HL-60/S4 treated with retinoic acid at 250 ng/mL for 4 days and 3 days (cell line): Measurements from ENCODE around the gene RYR3.

ENCODE experiments used
- in situ Hi-C: fragments of 300-500 bp; cut with MboI; formaldehyde crosslinking; loops from 2 replicates; pipeline ENCODE4 v1.7.0; 2022; ENCODE audit warnings: low sequenced_read_pairs

The RYR3 gene

DNA sequence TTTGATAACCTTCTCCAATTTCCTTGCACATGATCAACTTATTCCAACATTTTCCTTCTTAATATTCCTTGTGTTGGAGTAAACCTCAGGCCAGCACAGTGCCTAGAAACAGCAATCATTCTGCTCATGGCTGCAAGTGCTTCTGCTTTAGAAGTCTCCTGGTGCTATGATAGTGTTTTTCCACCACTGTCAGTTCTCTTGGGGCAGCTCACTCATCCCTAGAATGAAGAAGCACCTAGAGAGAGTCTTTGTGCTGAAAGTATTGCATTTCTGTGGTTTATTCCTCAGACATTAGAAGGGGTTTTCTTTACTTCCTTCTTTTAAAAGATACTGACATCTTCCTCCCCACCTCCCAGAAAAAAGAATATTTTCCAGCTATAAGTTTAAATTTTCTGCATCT is 183.5 kb downstream of the RYR3 start:
- in situ Hi-C loops: no loop called here

- in situ Hi-C loops: no loop called here
These were observed 189.8 kb downstream of the RYR3 start for GRCh38 chr15:33500432-33501195.

DNA sequence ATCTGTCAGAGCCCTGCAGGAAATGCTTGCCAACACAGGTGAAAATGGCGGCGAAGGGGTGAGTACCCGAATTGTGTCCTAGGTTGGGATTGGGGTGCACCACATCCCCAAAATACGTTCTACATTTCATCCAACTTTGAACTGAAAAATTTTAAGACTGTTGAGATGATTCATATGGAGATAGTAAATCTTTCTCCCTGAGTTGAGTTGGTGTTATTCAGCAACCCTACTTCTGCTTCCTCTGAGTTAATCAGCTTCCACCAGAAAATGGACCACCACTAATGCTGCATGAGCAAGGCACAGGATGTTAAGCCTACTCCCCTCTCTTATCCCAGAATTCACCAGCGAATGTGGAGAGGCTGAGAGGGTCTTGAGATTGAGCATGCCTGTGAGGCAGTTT is 192.9 kb downstream of the RYR3 start:
- in situ Hi-C loops: no loop called here

- in situ Hi-C loops: no loop called here
These were observed 196.1 kb downstream of the RYR3 start for GRCh38 chr15:33506781-33507296.

- in situ Hi-C loops: no loop called here
These were observed 197.9 kb downstream of the RYR3 start for GRCh38 chr15:33508703-33509102.

- in situ Hi-C loops: no loop called here
These were observed 204.4 kb downstream of the RYR3 start for GRCh38 chr15:33515121-33515520.

- in situ Hi-C loops: no loop called here
These were observed 205.8 kb downstream of the RYR3 start for GRCh38 chr15:33516563-33516962.

DNA sequence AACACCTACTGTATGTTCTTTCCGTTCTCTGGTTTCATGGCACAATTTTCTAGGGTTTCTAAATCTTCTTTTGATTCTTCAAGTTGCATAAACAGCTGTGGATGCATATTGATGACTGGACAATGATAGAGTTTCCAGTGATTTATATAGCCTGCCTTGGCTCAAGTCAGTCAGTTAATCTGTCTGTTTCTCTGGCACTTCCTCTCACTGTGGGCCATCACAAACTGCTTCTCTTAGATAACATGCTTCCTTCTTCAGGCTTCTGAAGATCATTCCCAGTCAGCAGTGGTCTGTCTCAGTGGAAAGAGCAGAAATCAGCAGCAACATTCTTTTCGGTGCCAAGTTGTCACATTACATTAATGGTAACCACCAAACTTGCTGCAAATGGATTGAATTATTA is 207.2 kb downstream of the RYR3 start:
- in situ Hi-C loops: no loop called here

DNA sequence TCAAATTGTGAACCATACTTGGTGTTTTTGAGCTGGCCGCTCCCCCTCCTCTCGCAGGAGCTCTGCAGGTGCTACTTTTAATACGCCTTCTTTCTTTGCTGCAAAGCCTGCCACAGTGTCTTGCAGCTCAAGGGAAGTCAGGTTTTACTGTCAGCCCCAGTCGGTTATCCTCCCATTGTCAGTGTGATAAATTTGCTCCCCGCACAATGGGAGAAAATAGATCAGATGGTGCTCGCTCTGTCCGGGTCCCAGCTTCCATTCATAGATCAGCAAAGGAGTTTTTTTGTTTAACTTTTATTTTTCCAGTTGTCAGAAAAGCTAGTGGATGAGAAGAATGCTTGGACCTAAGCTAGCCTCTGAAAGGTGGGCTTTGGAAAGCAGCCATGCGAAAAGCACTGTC is 207.7 kb downstream of the RYR3 start:
- in situ Hi-C loops: no loop called here

DNA sequence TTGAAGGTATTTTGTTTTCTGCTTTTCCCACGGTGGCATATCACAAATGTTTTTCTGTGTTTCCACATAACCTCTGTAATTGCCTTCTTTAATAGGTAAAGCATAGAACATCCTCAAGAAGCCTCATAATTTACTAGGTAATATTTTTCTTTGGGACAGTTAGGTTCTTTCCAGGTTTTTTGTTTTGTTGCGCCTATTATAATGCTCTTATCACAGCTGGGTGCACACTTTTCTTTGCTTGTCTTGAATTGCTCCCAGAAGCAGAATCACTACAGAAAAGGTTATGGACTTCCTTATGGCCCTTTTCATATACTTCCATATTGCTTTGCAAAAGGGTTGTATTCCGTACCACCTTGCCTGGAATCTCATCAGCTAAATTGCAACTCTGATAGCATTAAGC is 213.5 kb downstream of the RYR3 start:
- in situ Hi-C loops: no loop called here

- in situ Hi-C loops: no loop called here
These were observed 215.8 kb downstream of the RYR3 start for GRCh38 chr15:33526532-33526931.

DNA sequence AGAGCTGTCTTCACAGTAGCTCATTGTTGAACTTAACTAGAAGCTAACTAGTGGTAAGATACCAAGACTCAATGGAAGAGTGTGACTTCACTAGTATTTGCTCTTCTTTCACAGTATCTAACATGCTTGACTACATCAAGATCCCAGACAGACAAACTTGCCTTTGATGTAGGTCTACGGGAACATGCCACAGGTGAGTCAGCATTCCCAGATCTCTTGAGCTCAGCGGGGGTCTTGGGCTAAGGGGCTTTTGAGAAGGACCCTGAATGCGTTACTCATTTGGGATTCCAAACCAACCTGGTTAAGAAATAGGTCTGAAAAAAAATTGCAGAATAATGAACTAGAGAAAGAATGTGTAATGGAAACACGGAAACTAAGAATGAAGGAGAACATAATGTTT is 222.4 kb downstream of the RYR3 start:
- in situ Hi-C loops: no loop called here

- in situ Hi-C loops: no loop called here
These were observed 223.9 kb downstream of the RYR3 start for GRCh38 chr15:33534642-33535041.

GRCh38 chr15:33535135-33535534 is 224.4 kb downstream of the RYR3 start:
- in situ Hi-C loops: no loop called here

- in situ Hi-C loops: no loop called here
These were observed 229.2 kb downstream of the RYR3 start for GRCh38 chr15:33539825-33540573.

DNA sequence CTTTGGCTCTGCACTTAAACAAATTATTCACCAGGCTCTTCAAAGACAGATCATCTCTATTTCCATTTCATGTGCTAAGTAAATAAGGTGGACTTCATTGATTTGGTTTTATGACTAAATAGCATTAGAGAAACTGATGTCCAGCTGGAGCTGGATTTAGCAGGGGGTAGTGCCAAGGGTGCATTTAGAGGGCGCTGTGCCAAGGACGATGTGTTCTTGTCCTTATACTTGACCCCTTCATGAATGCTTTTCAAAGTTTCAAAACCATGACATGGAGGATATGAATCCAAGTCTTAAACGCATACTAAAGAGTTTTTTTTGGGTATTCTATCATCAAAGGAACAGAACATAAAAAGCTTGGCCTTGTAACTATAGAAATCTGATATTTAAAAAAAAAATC is 233.2 kb downstream of the RYR3 start:
- in situ Hi-C loops: no loop called here

DNA sequence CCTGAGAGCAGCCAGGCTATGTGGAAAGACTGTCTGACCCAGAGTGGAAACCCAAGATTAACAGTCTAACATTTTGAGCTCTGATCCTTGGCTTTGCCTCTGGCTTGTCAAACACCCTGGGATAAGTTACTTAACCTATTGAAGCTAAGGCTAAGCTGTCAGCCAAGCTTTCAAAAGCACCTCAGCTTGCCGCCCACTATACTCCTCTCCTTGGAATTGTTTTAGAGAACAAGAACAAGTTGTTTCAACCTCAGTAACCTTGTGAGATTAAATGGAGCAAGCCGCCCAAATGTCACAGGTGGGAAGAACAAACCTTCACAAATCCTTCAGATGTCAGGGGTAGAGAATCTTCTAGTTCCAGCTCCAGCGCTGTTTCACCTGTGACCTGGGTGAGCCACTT is 235.1 kb downstream of the RYR3 start:
- in situ Hi-C loops: no loop called here

DNA sequence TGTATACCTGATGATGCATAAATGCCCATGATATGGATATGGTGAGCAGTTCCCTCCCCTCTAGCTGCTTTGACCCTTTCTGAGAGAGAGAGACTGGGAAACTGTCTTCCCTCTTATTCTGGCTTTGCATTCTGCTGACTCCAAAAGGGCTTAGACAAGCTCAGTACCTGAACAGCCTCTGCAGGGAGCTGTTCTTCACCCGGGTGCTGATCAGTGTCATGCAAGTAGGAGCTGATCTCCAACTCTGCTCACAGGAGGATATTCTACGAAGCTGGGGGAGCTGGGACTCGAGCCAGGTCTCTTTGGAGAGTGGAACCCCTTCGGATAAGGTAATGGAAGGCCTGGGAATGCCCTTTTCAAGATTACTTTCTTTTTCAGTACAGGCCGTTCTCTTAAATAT is 237.1 kb downstream of the RYR3 start:
- in situ Hi-C loops: no loop called here

DNA sequence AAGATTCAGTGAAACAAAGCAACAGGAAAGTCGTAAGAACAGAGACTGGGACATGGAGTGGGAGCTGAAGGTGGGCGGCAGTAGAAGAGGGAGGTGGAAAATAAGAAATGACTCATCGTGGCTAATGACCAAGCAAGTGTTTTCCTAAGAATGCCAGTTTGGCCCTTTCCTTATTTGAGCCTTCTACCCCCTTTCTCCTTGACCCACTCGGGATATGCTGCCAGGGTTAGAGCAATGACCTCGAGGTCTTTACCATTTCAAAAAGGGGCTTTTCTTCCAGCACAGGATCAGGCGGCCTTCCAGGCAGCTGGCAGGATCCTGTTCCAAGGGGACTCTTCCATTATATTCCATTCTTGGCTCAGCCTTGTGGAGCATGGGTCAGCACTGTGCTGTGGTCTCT is 241.1 kb downstream of the RYR3 start:
- in situ Hi-C loops: no loop called here

DNA sequence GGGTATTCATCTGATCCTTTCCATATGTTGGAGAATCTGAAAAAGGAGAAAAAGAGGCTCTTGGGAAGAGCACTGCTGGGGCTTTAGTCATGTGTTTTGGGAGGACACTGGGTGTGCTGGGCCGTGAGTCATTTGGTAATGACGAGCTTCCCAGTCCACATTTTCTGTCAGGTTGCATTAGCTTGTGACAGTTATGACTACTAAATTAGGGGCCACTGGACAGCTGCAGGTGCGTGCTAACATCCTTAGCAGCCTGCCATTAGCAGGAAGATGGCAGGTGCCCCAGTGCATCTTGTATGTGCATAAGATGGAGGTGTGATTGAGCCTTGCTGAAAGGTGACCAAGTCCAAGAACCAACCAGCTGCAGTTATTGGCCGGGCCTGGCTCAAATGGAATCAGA is 242.4 kb downstream of the RYR3 start:
- in situ Hi-C loops: no loop called here

DNA sequence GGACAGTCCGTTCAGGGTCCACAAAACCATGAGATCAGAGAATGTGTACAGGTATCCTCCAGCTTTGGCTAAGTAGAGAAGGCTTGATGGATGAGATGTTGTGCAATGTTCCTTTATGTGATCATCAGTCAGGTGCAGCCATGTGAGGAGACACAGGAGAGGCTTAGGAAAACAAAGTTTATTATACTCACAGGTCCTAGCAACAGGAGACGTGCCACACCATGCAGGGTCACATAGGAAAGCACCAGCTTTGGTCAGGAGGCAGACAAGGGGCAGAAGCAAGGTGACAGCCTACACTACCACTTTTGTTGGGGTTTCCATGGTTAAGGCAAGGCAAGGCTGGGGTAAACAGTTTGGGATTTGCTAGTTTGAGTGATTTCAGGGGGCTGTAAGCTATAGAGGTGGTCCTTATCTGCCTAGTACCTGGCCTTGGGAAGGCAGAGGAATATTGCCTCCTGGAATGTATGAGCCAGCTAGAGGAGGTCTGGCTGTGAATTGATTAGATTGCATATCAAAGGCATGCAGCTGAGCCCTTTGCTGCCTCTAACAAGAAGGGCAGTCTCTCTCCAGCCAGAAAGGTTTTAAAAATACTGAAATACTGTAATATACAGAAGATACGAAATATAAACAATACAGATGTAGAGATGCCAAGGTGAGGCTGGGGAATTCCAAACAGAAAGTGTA is 248.6 kb downstream of the RYR3 start:
- in situ Hi-C loops: no loop called here

DNA sequence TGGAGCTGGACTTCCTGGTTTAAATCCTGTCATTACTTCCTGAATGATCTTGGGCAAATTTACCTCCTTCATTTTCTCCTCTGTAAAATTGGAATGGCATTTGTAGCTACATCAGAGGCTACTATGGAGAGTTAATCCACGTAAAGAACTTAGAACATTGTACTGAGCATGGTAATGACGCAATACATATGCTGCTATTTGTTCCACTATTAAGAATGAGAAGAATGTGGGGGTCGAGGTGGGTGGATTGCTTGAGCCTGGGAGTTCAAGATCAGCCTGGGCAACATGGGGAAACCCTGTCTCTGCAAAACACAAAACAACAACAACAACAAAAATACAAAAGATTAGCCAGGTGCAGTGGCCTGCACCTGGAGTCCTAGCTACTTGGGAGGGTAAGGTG is 250.6 kb downstream of the RYR3 start:
- in situ Hi-C loops: no loop called here
